ENCODE results near the gene TJP3.
A peak's percentile ranks its signal among the peaks of the same experiment; 100 is the strongest.

TJP3 gene

GRCh38 chr19:3691372-3691716 lies 16.8 kb upstream of the TJP3 start:
- DNase-seq = no peak

DNA sequence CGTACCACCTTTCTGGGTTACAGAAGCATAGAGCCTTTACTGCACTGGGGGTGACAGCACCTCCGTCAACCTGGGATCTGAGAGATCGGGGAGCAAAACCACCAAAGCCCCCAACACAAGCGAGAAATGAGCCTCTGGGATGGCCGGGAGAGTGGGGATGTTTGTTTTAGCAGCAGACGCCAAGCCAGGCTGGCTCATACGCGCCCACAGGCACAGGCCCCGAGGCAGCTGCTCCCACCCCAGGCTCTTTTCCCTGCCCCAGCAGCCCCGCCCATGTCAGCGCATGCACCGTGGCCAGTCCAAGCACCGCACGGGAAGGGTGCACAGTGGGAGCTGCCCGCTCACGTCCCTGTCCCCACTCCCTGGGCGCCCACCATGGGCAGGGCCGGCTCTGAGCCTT lies 16.5 kb upstream of the TJP3 start:
- DNase-seq = no peak

- peak; percentile 40 to 51 for DNase-seq
These were observed 15.8 kb upstream of the TJP3 start for GRCh38 chr19:3692141-3693024.

- no peak for DNase-seq
These were observed 14.9 kb upstream of the TJP3 start for GRCh38 chr19:3693025-3693925.

DNA sequence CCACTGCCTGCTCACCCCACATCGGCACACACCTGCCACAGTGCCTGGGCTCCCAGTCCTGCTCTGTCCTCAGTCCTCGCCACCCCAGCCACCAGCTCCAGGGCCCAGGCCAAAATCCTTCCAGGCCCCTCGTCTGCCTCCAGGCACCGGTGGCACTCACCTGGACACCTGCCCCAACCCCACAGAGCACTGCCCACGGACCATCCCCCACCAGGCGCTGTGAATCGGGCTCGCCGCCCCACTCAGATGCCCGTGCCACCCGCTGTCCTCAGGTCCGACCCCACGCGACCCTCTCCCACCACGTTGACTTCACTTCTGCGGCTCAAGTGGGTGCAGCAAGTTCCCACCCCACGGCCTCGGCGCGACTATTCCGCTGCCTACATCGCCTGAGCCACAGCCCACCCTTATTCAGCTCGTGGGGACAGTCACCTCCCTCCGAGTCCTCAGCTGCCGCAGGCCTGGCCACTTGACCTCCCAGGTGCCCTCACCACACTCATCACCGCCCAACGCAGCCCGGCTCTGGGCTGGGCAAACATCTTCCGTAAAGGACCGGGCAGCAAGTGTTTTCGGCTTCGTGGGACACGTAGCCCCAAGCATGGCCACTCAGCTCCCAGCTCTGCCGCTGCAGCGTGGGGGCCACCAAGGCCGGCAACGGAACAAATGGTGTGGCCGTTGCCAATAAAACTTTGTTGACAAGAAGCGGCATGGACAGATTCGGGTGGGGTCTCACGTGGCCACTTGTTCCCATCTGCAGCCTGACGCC lies 13.6 kb upstream of the TJP3 start:
- no peak for DNase-seq

DNA sequence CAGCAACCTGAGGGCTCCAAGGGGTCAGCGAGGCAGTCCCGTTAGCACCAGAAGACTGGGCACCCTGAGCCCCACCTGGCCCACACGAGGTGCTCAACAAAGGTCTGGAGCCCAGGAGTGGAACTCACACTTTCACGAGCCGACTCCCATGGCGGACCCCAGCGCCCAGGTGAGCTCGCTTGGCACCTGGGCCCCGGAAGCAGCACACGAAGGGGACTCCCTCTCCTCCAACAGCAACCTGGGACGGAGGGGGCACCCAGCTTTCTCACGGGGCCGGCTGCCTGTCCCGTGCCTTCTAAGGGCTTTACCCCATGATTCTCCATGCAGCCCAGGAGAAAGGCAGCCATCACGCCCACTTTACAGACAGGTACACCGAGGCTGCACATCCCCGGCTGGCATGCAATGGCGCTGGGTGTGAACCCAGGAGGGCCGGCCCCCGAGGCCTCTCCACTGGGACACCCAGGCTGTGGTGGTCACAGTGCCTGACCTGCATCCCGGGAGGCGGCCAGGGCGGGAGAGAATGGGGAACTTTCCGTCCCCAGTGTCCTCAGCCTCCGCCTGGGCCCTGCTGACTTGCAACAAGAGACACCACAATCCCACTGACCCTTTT lies 13.0 kb upstream of the TJP3 start:
- no peak for DNase-seq

- DNase-seq = no peak
These were observed 12.1 kb upstream of the TJP3 start for GRCh38 chr19:3695986-3696659.

- DNase-seq = no peak
These were observed 11.6 kb upstream of the TJP3 start for GRCh38 chr19:3696660-3696995.

DNA sequence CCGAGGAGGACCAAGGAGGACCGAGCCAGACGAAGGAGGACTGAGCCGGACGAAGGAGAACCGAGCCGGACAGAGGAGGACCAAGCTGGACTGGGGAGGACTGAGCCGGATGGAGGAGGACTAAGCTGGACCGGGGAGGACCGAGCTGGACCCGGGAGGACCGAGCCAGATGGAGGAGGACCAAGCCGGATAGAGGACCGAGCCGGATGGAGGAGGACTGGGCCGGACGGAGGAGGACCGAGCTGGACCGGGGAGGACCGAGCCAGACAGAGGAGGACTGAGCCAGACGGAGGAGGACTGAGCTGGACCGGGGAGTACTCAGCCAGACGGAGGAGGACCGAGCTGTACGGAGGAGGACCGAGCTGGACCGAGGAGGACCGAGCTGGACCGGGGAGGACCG lies 11.1 kb upstream of the TJP3 start:
- DNase-seq = no peak

GRCh38 chr19:3697671-3698385 lies 10.4 kb upstream of the TJP3 start:
- DNase-seq = no peak

DNA sequence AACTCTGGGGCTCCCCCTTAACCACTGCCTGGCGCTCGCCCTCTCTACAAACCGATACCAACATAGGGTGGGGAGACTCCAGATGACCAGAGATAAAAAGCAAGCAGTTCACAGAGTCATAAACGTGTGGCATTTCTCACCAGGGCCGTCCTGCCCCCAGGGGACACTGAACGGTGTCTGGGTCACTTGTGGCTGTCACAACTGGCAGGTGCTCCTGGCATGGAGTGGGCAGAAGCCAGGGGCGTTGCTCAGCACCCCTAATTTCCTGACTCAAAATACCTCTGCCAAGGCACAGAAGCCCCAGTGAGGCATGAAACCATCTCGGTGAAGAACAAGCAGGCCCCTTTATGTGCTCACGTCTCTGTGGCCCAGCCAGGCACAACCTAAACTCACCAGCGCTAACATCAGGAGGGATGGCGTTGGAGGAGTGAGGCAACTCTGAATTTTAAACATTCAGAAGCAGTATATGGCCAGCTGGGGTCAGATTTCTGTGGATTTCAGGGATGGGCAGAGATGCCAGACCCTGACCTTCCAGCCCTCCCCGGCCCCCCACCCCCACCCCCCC lies 9.7 kb upstream of the TJP3 start:
- DNase-seq = no peak

GRCh38 chr19:3698974-3699740 lies 9.0 kb upstream of the TJP3 start:
- peak in 1 of 2 donors; percentile 34 for DNase-seq

- no peak for DNase-seq
These were observed 8.4 kb upstream of the TJP3 start for GRCh38 chr19:3699741-3700241.

GRCh38 chr19:3700242-3701032 lies 7.7 kb upstream of the TJP3 start, which contains the start of gene PIP5K1C:
TSS of gene PIP5K1C (minus strand) at chr19:3700468. CDS start at chr19:3700390, 78 bp downstream.
- peak; percentile 91 to 92 for DNase-seq

GRCh38 chr19:3701200-3701599 lies 7.0 kb upstream of the TJP3 start:
- DNase-seq = no peak

- no peak for DNase-seq
These were observed 347 bp upstream of the TJP3 start for GRCh38 chr19:3707868-3708206.

DNA sequence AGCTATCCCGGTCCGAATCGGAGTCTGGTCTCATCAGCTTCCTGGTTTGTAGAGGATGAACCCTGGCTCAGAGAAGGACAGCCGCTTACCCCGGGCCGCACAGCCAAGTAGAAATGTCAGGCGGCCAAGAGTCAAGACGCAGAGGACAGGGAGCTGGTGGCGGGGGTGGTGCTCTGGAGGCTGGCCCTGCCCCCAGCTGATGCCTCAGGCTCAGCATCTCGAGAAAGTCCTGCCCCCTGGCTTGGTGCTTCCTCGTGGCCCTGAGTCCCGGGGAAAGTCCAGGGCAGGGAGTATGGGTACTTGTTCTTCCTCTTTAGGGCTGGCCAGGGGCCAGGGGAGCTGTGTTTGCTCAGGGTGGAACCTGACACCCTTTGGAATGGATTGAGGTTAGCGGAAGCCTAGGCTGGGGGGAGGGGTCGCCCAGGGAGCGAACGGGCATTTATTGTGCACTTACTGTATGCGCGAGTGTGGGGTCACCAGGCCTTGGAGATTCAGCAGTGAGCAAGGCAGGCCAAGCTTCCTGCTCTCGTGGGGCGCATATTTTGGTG lies 2.2 kb downstream of the TJP3 start:
- peak; percentile 18 to 79 for DNase-seq

- DNase-seq = no peak
These were observed 4.8 kb downstream of the TJP3 start for GRCh38 chr19:3712663-3713611.

Data from CD4-positive, alpha-beta T cell treated with Interleukin-1 beta for 1 hour (primary cell).